Skin epidermis (tissue), 12 donors: ENCODE data around the gene MUC13.

Experiments used
- H3K27ac ChIP-seq, 21 experiments: fragments of 200-600 bp; sonication (generic) in 11 of 21; one replicate each; pipeline ENCODE4 v1.5.0; 2020; ENCODE audit warnings: mild to moderate bottlenecking in 3 of 21, inconsistent platforms in 2 of 21, moderate library complexity in 2 of 21
- H3K4me3 ChIP-seq, 7 experiments: fragments of 200-600 bp; sonication (generic) in 2 of 7; one replicate each; pipeline ENCODE4 v1.5.0; 2020; ENCODE audit warnings: inconsistent platforms in 2 of 7, mild to moderate bottlenecking in 2 of 7, moderate library complexity in 1 of 7

Gene MUC13

GRCh38 chr3:124882816-124883747 lies 51.5 kb downstream of the MUC13 start:
- Histone ChIP-seq H3K4me3 (no peak overlapping the region), H3K27ac (peak overlapping the region in 9 of 21 experiments; percentile 3 to 96 (median 28))

DNA sequence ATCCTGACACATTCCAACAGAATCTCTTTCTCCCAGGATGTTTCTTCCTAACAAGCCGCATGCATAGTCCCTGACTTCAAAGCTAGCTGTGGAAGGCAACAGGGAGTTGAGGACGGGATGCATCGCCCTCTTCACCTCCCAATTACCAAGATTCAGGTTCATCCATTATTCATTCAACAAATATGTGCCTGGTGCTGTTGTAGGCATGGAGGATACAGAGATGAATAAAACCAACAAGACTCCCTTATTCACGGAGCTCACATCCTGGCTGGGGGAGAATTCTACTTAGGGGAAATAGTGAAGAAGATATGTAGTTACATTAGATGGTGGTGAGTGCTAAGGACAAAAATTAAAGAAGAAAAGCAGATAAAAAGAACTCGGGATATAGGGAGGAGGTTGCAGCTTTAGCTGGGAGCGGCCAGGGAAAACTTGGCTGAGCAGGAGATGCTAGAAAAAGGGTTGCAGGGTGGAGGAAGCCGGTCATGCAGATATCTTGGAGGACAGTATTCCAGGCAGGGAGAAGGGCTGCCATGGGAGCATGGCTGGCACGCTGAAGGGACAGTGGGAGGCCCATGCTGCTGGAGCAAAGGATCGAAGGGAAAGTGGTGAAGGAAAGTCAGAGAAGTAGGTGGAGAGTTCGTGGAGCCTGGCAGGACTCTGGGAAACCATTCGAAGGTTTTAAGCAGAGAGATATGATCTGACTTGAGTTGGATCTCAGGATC lies 52.4 kb downstream of the MUC13 start:
- peak overlapping the region in 8 of 21 experiments; percentile 17 to 74 (median 40) for H3K27ac ChIP-seq
- H3K4me3 ChIP-seq, result no peak overlapping the region

DNA sequence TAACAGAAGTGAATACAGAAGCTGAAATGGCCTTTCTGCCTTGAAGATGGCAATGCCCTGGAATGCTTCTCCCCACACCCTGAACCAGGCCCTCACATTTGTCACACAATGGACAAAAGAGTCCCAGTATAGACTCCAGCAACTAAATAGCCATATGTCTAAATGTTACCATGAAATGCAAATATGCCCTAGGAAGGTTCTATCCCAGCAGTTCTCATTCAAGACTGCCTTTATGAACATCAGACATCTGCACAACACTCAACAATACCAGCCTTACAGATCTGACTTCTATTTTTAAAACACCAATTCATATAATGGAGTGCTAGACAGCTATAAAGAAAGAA lies 55.2 kb downstream of the MUC13 start:
- peak overlapping the region in 19 of 21 experiments; percentile 17 to 75 (median 55) for H3K27ac ChIP-seq
- H3K4me3 ChIP-seq, result no peak overlapping the region

DNA sequence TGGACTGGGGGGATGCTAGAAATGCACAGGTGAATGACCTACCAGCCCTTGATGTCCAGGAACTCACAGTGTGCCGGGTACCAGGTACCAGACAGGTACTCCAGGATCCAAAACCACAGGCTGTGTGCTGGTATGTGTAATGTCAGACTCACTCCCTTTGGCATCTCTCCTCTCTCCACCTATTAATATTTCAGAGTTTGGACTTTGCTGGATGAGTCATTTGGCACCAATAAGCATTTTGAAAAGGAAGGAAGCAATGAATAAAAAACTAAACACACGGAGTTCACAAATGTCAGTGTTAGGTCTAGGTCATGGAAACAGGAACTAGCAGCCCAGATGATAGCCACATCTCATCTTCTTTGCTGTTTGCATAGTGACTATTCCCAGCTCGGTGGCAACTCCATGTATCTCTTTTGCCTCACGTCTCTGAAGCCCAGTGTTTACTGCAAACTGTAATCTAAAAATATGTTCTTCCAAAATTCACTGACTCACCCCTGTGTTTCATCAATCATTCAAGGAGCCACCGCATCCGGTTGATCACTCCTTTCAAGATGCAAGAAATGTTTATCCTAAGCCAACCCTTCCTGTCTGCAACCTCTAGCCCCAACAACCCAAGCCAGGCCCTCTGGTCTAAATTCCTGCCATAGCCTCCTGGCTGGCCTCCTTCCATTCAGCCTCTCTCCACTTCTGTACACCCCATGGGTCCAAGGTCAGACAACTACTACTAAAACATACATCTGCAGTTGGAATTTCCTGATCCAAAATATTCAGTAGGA lies 55.8 kb downstream of the MUC13 start:
- Histone ChIP-seq H3K4me3 (no peak overlapping the region), H3K27ac (peak overlapping the region in 19 of 21 experiments; percentile 17 to 75 (median 55))

- no peak overlapping the region for H3K4me3 ChIP-seq
- peak overlapping the region in 13 of 21 experiments; percentile 8 to 75 (median 55) for H3K27ac ChIP-seq
Observed at GRCh38 chr3:124877674-124878073, 56.9 kb downstream of the MUC13 start.

DNA sequence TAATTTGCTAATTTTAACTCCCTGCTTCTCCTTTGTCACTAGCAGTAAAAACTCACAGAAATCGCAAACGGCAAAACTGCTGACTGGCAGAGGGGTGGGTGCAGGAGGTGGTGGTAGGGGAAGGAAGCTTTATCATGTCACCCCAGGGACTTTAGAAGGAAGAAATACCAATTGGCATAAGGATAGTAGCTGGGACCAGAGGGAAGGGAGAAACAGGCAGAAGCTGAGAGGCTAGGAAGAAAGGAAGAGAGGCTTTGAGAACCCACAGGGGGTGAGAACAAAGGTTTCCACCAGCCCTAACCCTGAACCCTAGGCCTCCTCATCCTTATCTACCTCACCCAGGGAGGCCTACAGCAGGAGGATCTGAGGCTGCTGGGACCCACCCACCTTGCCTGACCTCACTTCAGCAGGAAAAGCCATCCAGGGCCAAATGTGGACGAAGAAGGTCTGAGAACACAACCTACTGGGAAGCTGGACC lies 58.1 kb downstream of the MUC13 start:
- Histone ChIP-seq H3K27ac (peak overlapping the region in 8 of 21 experiments; percentile 5 to 70 (median 34)), H3K4me3 (no peak overlapping the region)

DNA sequence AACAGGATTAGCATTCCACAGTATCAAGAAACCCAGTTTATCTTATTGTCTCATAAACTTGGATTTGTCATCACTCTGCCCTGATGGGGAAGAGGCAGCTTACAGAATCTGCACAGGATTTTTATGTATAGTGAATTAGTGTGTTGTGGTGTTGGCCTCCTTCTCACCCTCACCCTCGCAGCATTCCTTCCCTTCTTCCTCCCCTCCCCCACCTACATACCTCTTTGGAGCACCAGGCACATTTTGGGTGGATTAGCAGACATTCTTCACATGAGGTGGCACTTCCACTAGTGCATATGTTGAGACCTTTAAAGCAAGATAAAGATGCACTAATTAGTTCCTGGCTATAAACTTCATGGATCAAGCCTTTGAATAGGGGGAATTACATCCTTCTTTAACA lies 61.3 kb downstream of the MUC13 start:
- H3K27ac ChIP-seq, result no peak overlapping the region

DNA sequence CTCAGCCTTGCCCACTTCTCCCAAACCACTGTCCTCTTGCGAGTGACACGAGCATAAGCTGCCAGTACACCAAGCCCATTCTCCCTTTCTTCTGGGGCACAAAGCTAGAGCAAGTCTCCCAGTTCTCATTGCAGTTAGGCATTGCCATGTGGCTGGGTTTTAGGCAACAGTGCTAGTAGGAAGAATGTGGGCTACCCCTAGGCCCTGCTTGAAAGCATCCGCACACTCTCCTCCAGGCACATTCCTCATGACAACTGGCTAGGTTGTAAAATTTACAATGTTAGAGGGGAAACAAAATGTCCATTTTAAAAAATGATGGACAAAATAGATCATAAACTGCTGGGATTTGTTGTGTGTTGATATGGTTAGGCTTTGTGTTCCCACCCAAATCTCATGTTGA lies 67.0 kb downstream of the MUC13 start:
- Histone ChIP-seq H3K27ac (no peak overlapping the region), H3K4me3 (no peak overlapping the region)

More for the DNA sequence above, 61.3 kb downstream of the MUC13 start:
- no peak overlapping the region for H3K4me3 ChIP-seq

GRCh38 chr3:124862006-124862405 lies 72.5 kb downstream of the MUC13 start:
- H3K27ac ChIP-seq, result peak overlapping the region in 9 of 21 experiments; percentile 10 to 77 (median 38)
- no peak overlapping the region for H3K4me3 ChIP-seq

GRCh38 chr3:124861041-124861440 lies 73.5 kb downstream of the MUC13 start:
- Histone ChIP-seq H3K4me3 (no peak overlapping the region), H3K27ac (peak overlapping the region in 12 of 21 experiments; percentile 10 to 77 (median 52))

DNA sequence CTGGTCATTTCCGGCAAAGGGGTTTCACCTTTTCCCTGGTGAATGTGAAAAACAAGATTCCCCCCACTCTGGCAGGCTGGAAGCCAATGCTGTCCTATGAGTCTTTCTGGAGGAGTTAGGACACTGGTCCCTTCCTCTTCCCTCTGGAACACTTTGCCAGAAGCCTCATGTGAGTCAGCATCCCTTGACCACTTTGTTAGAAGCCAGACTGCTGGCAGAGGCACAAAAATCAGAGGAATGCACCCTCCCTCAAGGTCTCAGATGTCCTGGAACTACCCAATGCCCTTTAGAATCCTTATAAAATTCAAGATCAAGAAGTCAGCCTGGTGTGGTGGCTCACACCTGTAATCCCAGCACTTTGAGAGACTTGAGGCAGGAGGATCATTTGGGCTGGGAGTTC lies 74.0 kb downstream of the MUC13 start:
- peak overlapping the region in 12 of 21 experiments; percentile 10 to 77 (median 52) for H3K27ac ChIP-seq
- H3K4me3 ChIP-seq, result no peak overlapping the region

DNA sequence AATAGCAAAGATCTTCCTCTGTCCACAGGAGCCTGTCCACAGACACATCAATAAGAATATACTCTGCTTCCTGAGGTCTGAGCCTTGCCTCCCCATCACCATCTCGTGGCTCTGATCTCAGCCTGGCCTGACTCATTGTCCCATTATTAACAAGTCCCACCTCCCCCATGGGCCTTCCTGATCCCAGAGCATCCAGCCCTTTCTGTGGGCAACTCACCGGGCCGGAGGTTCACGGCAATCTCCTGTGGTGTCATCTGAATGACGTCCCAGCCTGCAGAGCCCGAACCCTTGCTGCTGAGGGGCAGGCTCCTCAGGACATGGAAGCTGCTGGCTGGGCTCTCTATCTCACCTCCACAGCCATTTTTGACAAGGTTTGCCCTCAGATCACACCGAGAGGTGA lies 75.5 kb downstream of the MUC13 start:
- H3K4me3 ChIP-seq, result no peak overlapping the region
- H3K27ac ChIP-seq, result peak overlapping the region in 11 of 21 experiments; percentile 4 to 77 (median 71)

- Histone ChIP-seq H3K4me3 (no peak overlapping the region), H3K27ac (peak overlapping the region in 7 of 21 experiments; percentile 6 to 77 (median 72))
Observed at GRCh38 chr3:124858275-124858674, 76.3 kb downstream of the MUC13 start.

DNA sequence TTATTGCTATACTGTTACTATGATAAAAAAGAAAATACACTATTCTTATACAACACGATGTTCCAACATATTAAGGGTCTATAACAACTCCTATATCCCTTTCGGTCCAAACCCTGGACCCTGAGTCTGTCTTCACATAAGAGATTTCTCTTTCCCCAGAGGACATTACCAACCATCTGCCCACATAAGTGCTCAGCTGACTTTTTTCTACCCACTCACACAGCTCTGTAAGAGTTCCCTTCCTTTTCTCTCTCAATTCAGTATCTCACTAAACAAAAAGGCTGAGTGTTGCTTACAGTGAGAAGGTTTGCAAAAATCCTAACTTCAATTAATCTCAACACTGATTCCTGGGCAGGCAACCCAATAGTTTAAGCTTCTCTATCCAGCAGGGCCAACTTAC lies 77.9 kb downstream of the MUC13 start:
- H3K4me3 ChIP-seq, result no peak overlapping the region
- peak overlapping the region in 2 of 21 experiments; percentile 22 to 72 for H3K27ac ChIP-seq
